Measurements from ENCODE around the gene NINL.

NINL gene

DNA sequence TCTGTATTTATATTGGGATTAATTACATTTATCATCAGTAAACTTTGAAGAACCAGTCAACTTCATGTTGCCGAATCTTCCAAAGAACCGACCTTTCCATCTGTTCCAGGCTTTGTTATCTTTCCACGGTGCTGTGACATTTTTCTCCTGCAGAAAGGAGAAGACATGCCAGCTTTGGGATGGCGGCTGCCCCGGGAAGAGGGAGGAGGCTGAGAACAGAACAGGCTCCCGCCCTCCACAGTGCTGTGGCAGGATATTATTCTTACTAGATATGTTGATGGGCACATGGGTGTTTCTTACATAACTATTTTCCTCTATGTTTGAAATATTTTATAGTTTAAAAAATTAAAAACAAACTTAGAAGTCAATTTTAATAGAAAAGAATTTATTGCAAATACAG lies 133.0 kb downstream of the NINL start:
- DNase-seq (ENCODE audit: low spot score) = no peak
- CTCF ChIA-PET = no interaction called here
- H3K27ac ChIP-seq = no peak overlapping the region
- POLR2A ChIA-PET (ENCODE audit: low non-redundant PET) = no interaction called here
- no peak for TF ChIP-seq CTCF (conservative IDR thresholded peaks at IDR 0.05; ENCODE audit: low read depth)

GRCh38 chr20:25447671-25448070 lies 137.7 kb downstream of the NINL start:
- POLR2A ChIA-PET (ENCODE audit: low non-redundant PET) = no interaction called here
- DNase-seq (ENCODE audit: low spot score) = no peak
- H3K27ac ChIP-seq = no peak overlapping the region
- CTCF ChIA-PET = interaction anchor here (0.7 kb wide), 1 partner anchor 48 kb away, joined by 4 read pairs; no protein-coding TSS in a partner anchor
- TF ChIP-seq CTCF (conservative IDR thresholded peaks at IDR 0.05; ENCODE audit: low read depth) = no peak

DNA sequence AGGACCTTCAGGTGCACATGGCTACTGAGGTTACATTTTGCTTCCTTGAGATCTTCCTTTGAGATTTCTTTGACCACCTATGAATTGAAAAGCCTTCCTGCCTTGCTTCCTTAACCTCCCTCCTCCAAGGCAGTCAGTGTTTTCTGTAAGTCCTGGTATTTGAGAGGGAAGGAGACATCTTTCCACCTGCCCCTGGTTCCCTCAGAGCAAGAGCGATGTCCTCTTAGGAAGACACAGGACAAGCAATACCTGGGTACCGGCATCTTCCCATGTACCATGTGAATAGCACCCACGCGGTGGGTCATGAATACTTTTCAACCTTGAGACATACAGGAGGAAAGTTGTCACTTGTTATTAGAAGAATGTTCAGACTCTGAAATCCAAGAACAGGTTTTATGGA lies 140.8 kb downstream of the NINL start:
- POLR2A ChIA-PET (ENCODE audit: low non-redundant PET) = no interaction called here
- no peak overlapping the region for H3K27ac ChIP-seq
- no peak for TF ChIP-seq CTCF (conservative IDR thresholded peaks at IDR 0.05; ENCODE audit: low read depth)
- CTCF ChIA-PET = no interaction called here
- no peak for DNase-seq (ENCODE audit: low spot score)

GRCh38 chr20:25439328-25439727 lies 146.0 kb downstream of the NINL start:
- H3K27ac ChIP-seq = no peak overlapping the region
- POLR2A ChIA-PET (ENCODE audit: low non-redundant PET) = no interaction called here
- CTCF ChIA-PET = no interaction called here
- DNase-seq (ENCODE audit: low spot score) = no peak
- TF ChIP-seq CTCF (conservative IDR thresholded peaks at IDR 0.05; ENCODE audit: low read depth) = no peak

DNA sequence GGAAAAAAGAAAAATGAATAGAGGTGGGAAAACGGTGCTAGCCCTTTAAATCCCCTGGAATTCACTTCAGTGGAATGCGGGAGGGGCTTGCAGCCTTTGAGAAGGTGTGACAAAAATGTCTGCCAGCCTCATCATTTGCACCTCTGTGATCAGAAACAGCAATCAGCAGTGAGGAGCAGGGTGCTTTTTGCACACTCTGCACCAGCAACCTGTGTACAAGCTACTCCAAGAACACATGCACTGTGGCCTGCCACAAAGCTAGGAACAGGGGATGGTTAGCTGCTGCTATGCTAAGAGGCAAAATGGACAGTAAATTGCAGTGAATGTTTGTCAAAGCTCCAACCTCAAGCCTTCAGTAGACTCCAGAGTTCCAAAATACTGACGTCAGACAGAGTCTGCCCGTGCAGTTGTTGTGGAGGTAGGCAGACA lies 148.2 kb downstream of the NINL start:
- no peak overlapping the region for H3K27ac ChIP-seq
- peak; percentile 13 for DNase-seq (ENCODE audit: low spot score)
- ChIA-PET CTCF (no interaction called here), POLR2A (ENCODE audit: low non-redundant PET) (no interaction called here)
- TF ChIP-seq CTCF (conservative IDR thresholded peaks at IDR 0.05; ENCODE audit: low read depth) = no peak

- H3K27ac ChIP-seq = no peak overlapping the region
- DNase-seq (ENCODE audit: low spot score) = no peak
- ChIA-PET CTCF (no interaction called here), POLR2A (ENCODE audit: low non-redundant PET) (no interaction called here)
- no peak for TF ChIP-seq CTCF (conservative IDR thresholded peaks at IDR 0.05; ENCODE audit: low read depth)
Measured at GRCh38 chr20:25424536-25424935, 160.8 kb downstream of the NINL start.

DNA sequence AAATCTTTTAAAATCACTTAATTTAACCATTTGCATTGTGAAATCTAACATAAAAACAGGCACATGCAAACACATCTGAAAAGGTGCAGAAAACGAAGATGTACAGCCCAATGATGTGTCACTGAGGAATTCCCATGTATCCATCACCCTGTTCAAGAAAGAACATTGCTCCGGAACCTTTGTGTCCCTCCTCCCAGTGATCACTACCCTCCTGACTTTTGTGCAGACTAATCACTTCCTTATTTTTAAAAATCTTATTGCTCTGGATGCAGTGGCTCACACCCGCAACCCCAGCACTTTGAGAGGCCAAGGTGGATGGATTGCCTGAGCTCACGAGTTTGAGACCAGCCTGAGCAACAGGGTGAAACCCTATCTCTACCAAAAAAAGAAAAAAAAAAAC lies 163.3 kb downstream of the NINL start:
- POLR2A ChIA-PET (ENCODE audit: low non-redundant PET) = no interaction called here
- CTCF ChIA-PET = interaction anchor here (0.6 kb wide), 1 partner anchor 487 kb away, joined by 3 read pairs; no protein-coding TSS in a partner anchor
- no peak overlapping the region; the same call in 1 of the 2 replicates for H3K27ac ChIP-seq
- no peak for DNase-seq (ENCODE audit: low spot score)
- no peak for TF ChIP-seq CTCF (conservative IDR thresholded peaks at IDR 0.05; ENCODE audit: low read depth)

Data from RWPE1 (cell line).